GM18870 (cell line): Measurements from ENCODE around the gene SEC22A.

Experiments used
- ATAC-seq: cut with Tn5 transposase; IDR thresholded peaks from one replicate; pipeline ENCODE4 v1.9.1; 2021; ENCODE audit warnings: moderate library complexity; ENCODE audit not compliant: unreplicated experiment

The SEC22A gene

DNA sequence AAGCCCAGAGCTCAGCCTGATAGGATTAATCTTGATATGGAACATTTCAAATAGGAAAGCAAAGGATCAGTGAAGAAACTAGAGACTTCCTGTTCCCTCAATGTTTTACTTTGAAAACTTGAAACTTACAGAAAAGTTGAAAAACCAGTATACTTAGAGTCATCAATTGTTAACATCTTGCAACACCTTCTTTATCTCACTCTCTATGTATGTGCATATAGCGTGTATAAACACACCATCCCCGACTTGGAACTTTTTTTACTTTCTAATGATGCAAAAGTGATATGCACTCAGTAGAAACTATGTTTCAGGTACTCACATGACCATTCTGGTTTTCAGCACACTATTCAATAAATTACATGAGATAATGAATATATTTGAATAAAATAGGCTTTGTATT lies 60.5 kb downstream of the SEC22A start:
- ATAC-seq: no peak

GRCh38 chr3:123262868-123263267 lies 61.1 kb downstream of the SEC22A start:
- no peak for ATAC-seq

- ATAC-seq: no peak
Observed at GRCh38 chr3:123263941-123264340, 62.2 kb downstream of the SEC22A start.

GRCh38 chr3:123267821-123268220 lies 66.1 kb downstream of the SEC22A start:
- ATAC-seq: no peak

GRCh38 chr3:123270818-123271217 lies 69.1 kb downstream of the SEC22A start:
- ATAC-seq: no peak

DNA sequence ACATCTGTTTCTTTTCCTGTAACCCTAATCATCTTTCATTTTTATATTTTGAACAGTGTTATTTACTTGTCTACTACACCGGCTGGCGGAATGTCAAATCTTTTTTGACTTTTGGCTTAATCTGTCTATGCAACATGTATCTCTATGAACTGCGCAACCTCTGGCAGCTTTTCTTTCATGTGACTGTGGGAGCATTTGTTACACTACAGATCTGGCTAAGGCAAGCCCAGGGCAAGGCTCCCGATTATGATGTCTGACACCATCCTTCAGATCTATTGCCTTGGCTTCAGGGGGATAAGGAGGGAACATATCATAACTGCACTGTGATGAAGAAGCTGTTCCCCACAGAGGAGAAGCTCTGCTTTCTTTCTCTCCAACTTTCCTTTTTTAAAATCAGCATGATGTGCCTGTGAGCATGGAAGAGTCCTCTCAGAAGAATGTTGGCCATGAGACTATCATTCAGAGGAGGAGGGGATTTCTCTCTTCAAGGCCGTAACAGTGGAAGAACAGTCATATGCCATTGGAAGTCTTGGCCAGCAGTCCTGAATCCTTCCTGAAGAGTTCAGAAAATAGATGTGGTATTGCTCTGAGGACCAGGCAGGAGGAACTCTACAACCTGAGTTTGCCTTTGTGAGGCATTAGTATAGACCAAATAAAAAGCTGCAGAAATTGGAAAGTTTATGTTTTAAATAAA lies 69.9 kb downstream of the SEC22A start:
- ATAC-seq: no peak

DNA sequence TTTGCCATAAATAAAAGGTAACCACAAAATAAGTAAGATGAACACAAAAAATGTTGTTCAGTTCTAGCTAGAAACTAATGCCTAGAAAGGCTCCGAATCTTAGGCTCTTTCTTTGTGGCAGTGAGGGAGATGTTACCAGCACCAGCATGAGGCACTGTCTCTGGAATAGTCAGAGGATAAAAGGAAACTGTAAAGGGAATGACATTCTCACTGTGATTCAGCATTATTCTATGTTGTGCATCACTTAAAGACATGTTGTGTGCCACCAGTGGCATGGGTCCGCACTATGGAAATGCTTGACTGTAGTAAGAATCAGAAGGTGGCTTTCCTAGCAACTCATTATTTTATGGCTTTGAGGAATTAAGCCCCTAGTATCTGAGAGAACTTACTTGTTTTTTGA lies 70.8 kb downstream of the SEC22A start:
- no peak for ATAC-seq

DNA sequence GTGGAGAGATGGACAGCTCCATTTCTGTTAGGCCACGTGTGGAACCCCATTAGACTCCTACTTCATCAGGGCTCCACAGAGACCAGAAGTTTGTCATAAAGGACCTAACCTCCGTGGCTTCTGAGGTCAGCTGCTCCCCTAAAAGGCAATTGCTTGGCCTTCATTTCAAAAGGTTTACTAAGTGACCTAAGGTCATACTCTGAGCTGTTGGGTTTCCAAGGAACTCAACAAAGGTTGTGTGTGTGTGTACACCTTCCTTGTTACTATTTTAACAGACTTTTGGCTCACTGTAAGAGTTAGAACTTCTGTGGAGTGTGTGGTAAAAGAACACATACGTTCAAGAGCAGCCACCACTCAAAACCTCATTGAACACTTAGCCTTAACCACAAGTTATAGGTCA lies 73.9 kb downstream of the SEC22A start:
- no peak for ATAC-seq

DNA sequence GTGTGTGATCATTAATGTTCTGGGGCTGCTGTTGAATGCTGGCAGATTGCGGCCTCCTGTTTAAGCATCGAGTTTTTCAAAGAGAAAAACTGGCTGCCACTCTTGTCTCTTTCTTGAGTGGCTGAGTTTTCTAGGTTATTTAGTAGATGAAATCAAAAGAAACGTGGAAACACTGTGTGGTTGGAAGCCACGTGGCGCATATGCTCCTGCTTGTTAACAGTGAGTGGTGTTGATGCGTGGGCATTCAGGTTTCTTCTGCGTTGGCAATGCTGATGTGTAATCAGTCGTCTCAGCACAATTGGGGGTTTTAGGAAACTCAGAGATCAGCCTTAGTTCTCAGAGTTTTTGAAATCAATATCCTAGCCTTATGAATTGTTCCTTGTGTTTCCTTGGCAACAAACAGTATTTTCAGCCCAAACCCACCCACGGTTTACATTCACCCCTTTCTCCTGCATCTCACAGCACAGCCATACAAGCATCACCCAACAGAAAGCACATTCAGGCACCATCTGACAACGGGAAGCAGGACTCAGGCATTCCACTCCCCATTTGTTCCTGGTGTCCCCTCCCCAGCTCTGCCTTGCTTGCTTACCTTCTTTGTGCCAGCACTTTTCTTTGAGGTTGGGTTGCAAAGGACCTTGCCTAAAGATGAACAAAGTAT lies 74.7 kb downstream of the SEC22A start:
- no peak for ATAC-seq

DNA sequence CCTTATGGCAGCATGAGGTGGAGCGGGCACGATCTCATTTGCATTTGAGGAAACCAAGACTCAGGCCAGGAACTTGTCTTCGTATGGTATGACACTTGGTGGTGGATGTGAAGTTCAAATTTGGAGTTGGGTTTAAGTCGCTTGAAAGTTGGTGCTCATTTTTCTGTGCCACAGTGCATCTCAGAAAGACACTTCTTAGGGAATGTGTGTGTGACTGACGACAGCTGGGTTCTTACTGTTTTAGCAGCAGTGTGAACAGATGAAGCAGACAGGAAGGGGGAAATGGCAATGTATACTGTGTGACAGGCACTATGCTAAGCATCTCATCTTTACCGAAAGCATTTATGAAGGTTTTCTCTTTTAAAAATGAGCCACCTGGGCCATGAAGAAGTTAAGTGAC lies 75.4 kb downstream of the SEC22A start:
- no peak for ATAC-seq

GRCh38 chr3:123278446-123278845 lies 76.7 kb downstream of the SEC22A start:
- ATAC-seq: no peak

DNA sequence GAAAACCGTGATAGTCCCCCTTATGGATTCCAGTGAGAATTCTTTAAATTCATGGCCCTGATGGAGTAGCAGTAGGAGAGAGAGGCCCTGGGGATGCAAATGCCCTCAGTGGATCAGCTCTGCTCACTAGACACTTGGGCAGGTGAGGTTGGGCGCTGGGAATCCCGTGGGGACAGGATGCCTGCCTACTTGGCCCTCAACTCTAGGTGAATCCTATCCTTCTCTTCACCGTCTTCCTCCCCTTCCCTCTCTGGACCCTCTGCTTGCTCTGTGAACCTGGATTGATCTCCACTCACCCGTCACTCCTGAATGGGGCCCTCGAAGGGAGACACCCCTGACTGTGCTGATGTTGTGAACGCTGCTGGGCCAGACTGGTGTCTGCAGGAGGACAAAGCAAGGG lies 77.4 kb downstream of the SEC22A start:
- ATAC-seq: no peak

GRCh38 chr3:123281406-123281805 lies 79.7 kb downstream of the SEC22A start:
- ATAC-seq: no peak

DNA sequence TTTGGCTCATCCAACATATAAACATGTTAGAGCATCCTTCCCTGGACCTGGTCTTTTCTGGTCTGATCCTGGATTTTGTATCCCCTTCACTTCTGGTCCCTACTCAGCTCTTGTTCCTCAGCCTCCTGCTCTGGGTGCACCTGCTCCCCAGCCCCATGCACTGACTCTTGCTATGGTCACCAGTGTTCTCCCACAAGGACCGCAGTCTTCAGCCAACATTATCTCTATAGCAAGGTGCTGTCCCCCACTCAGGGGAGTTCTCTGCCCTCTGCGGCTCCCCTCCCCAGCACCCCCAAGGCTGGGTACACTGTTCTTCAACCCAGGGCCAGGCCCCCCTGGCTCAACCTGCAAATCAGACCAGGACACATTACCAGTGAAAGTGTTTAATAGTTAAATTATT lies 80.2 kb downstream of the SEC22A start:
- ATAC-seq: no peak

DNA sequence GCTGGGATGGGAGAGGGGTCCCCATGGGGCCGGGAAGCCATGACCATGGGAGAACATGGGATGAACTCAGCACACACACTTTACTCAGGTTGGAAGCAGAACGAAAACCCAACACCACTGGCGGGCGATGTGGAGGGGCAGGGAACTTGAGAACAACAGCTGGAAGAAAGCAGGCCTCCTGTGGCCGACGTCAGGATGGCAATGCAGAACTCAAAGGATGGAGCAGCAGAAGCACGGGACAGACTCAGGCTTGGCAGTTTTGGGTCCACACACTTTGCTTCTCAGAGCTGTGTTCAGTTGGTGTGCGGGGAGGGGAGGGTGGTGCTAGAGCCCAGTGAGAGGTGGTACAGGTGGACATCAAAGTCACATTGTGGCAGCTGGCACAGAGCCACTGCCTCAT lies 80.7 kb downstream of the SEC22A start:
- ATAC-seq: no peak

DNA sequence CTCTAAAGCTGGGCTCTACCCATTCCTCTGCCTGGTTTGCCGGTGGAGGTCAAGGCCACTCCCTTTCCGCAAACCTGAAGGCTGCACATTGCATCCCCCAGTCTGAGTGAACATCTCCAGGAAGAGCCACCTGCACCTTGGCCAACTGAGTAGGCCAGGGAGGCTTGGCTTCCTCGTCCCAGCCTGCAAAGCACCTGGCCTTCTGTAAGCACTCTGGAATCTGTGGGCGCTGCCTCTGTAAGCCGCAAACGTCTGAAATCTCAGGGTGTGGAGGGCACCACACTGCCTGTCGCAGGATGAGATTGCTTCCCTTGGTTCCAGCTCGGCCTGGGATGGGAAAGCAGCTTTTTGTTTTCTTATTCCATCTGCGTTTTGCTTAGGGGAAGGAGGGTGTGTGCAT lies 81.3 kb downstream of the SEC22A start:
- no peak for ATAC-seq

DNA sequence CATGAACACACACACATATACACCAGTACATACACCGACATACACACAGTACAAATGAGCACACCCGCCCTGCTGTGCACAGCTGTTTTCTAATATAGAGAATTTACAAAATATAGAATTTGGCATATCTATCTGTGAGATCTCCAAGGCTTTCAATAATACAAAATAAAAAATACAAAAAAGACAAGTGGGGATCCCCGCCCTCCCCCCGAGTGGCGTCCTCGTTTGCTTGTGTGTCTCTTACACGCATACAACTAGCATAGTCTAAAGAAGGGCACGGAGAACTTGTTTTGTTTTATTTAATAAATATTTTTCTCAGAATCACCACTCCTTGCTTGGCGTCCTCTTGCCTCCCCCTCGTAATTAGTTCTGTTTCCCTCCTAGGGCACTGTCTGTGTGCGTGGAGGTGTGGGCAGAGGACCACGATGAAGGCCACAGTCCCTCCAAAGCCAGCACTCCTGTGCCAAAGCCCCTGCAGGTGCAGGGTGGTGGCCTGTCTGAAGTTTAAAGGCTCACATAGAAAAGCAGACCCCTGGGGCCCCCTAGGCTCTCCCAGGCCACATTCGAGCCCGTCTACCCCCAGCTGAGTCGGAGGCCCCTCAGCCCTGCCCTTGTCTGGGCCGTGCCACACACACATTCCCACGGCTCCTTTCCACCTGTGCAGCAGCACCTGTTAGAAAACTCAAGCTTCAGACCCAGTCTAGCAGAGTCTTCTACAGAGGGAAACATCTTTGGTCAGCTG lies 82.1 kb downstream of the SEC22A start:
- ATAC-seq: no peak

DNA sequence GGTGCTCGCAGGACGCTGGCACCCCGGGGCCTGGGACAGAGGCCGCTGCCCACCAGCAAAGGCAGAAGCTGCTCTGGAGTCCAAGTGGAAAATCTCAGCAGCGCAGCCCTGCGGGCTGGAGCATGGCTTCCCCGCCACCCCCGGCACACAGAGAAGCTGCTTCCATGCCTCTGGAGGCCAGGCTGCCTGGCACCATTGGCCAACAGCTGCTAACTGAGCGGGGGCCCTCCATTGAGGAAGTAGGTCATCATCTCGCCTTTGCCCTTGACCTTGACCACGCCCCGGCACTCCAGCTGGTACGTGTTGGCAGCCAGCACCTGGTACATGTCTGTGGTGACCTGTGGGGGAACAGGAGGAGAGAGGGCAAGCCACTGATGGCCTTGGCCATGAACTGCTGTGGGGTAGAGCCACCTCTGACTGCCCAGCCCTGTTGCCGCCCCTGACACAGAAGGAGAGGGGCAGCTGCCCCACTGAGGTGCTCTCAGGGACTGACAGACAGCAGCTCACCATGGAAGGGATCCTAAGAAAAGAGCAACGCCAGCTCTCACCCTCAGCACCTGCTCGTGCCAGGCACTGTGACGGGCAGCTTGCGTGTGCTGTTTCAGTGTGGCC lies 82.8 kb downstream of the SEC22A start:
- no peak for ATAC-seq

DNA sequence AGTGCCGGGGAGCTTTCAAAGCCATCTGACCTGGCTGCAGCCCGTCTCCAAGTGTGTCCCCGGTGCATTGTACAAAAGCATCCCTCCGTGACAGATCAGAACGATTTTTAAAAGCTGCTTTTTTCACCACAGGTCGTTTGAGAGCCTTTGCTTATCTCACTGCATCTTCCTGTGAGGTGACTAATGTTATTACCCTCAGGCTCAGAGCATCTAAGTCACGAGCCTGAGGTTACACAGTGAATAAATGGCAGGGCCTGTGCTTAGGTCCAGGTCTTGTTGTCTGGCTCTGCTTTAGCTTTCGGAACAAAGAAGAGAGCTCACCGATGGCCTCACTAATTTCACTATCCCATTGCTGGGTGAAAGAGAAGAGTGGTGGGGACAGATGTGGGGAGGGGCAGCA lies 83.3 kb downstream of the SEC22A start:
- no peak for ATAC-seq

- ATAC-seq: no peak
Observed at GRCh38 chr3:123285479-123285878, 83.7 kb downstream of the SEC22A start.

- no peak for ATAC-seq
Observed at GRCh38 chr3:123285931-123286307, 84.2 kb downstream of the SEC22A start.
